HG03196 (cell line): ENCODE measurements around the gene MYO18A.

Source experiments
- ATAC-seq: cut with Tn5 transposase; IDR thresholded peaks from one replicate; pipeline ENCODE4 v1.9.1; 2021; ENCODE audit not compliant: unreplicated experiment

Gene MYO18A

GRCh38 chr17:29038085-29038795, 142.0 kb downstream of the MYO18A start:
- no peak for ATAC-seq

- no peak for ATAC-seq
Observed at GRCh38 chr17:29037739-29038084, 142.5 kb downstream of the MYO18A start.

- ATAC-seq = no peak
Observed at GRCh38 chr17:29036584-29036983, 143.6 kb downstream of the MYO18A start.

GRCh38 chr17:29034510-29034909, 145.7 kb downstream of the MYO18A start:
- ATAC-seq = no peak

GRCh38 chr17:29032857-29033197, 147.4 kb downstream of the MYO18A start:
- no peak for ATAC-seq

GRCh38 chr17:29032013-29032856, 148.0 kb downstream of the MYO18A start:
- no peak for ATAC-seq

GRCh38 chr17:29031488-29031887, 148.7 kb downstream of the MYO18A start:
- no peak for ATAC-seq

- no peak for ATAC-seq
Observed at GRCh38 chr17:29024316-29024952, 155.8 kb downstream of the MYO18A start.

GRCh38 chr17:29022074-29022473, 158.1 kb downstream of the MYO18A start:
- ATAC-seq = no peak

- ATAC-seq = no peak
Observed at GRCh38 chr17:29021226-29021625, 159.0 kb downstream of the MYO18A start.
